Right lobe of liver (tissue), 4 donors: Measurements from ENCODE around the gene NCKAP1.
"Not testable (repeated sequence)": the region's sequence is repeated elsewhere in the genome, so short reads cannot be mapped to it uniquely, and the experiment has no call there.

Experiments
- CTCF ChIP-seq, 4 donors: fragments of 200-600 bp in 3 of 4; fragments of 450-650 bp in 1 of 4; IDR thresholded peaks; one replicate each; pipeline versions ENCODE4 v1.5.1 to v1.8.0; 2016 to 2022; ENCODE audit warnings: antibody characterized with exemption in 4 of 4, mild to moderate bottlenecking in 2 of 4
- POLR2A ChIP-seq: fragments of 450-650 bp; IDR thresholded peaks from one replicate; pipeline ENCODE4 v1.6.1; 2017; ENCODE audit warnings: antibody characterized with exemption, mild to moderate bottlenecking
- donor health status: DM: no; HTN: no; CAD: no.
- donor health status: DM: no; HTN: no; CAD: no.
- donor health status: DM: no; HTN: yes; CAD: no.

GRCh38 chr2:182966356-182966755 is 71.9 kb downstream of the NCKAP1 start:
- not testable (repeated sequence) for TF ChIP-seq POLR2A; CTCF (IDR thresholded peaks at IDR 0.05)
